ENCODE data around the gene HSPA12B. TPM values are rescaled to one million over a fixed set of nuclear protein-coding genes. Genes with fewer than 3 reads are reported as not detected.

Gene HSPA12B
- total and polyA plus RNA-seq, 2 of the 13 experiments (the other 11 are each of a cell fraction or from before 2014, with no cell fraction given): 0.01 TPM; not detected in 1

- ChIA-PET CTCF (ENCODE audit: low intra/inter-chr PET ratio, low total read pairs) (interaction anchor here (1.2 kb wide), 1 partner anchor 36 kb away, joined by 4 read pairs; no protein-coding TSS in a partner anchor), POLR2A (no interaction called here)
- ATAC-seq (no peak), DNase-seq (ENCODE audit: low spot score) (no peak), FAIRE-seq (no peak)
- Histone ChIP-seq H3K36me3 (replicated peaks in 1 of 2; ENCODE audit: control insufficient read depth in 1 of 2, insufficient read depth in 2 of 2, low read length in 2 of 2) (no peaks in the 10 kb centered on the region), H3K79me2 (ENCODE audit: insufficient read depth, low read length) (no peaks in the 10 kb centered on the region), H3K9me3 (ENCODE audit: low read length) (no peaks in the 10 kb centered on the region), H4K20me1 (ENCODE audit: insufficient read depth, low read length) (no peaks in the 10 kb centered on the region), H3K9ac (ENCODE audit: insufficient read depth, low read depth, low read length) (no peak within 1 kb of the TSS), H3K4me2 (ENCODE audit: low read depth, low read length) (no peak within 1 kb of the TSS), H3K4me1 (ENCODE audit: insufficient read depth, low read length) (no peaks in the 10 kb centered on the region), H3K27ac (ENCODE audit: extremely low read length, insufficient read depth, low read length) (no peak within 1 kb of the TSS), H3K4me3 (replicated peaks in 1 of 3; ENCODE audit: insufficient read depth in 1 of 3, low read depth in 2 of 3, low read length in 3 of 3) (no peak within 1 kb of the TSS), H3K27me3 (ENCODE audit: control insufficient read depth in 1 of 2, insufficient read depth in 2 of 2, low read length in 2 of 2) (peaks cover 0 to 29% of the 10 kb centered on the region in 2 experiments), H2AFZ (ENCODE audit: low read length) (no peak within 1 kb of the TSS)
- WGBS (ENCODE audit: low lambda C conversion rate): 37% methylated on average over 15 of the region's 15 CpGs
- in situ Hi-C loops (cut with HindIII; ENCODE audit: extremely low pct_ligation_motif_present, low pct_unique_long_range_greater_than_20kb): loop anchor here (5.0 kb wide), 1 partner anchor 35 kb away; no protein-coding TSS in a partner anchor
- intact Hi-C loops (cut with micrococcal nuclease; ENCODE audit: unreplicated experiment): no loop called here
- peak; percentile 94 for TF ChIP-seq CEBPB (IDR thresholded peaks at IDR 0.05; ENCODE audit: borderline replicate concordance, low read depth, low read length)
- no peak for TF ChIP-seq CEBPZ (IDR thresholded peaks at IDR 0.05; ENCODE audit: low read length)
- TF ChIP-seq ZNF546 (CRISPR knock-in tag; conservative IDR thresholded peaks at IDR 0.05): no peak
- peak; percentile 59 for TF ChIP-seq CEBPG (CRISPR knock-in tag; IDR thresholded peaks at IDR 0.05)
- no peak for TF ChIP-seq MAX (IDR thresholded peaks at IDR 0.05)
- BruUV-seq (replicated peaks): no TSS peak
These were observed 20.1 kb upstream of the HSPA12B start, which contains the start of gene SIGLEC1 for GRCh38 chr20:3712279-3712873. Gene SIGLEC1 (minus strand): TSS chr20:3712600. CDS start chr20:3707128, 5,472 bp downstream.

All from HepG2 (cell line).